HCT116 (cell line): ENCODE results near the gene DAGLB. TPM values are rescaled to one million over a fixed set of nuclear protein-coding genes. Genes with fewer than 3 reads are reported as not detected.
A peak's percentile ranks its signal among the peaks of the same experiment; 100 is the strongest.

ENCODE experiments used
- ATAC-seq: fragments of 200-7000 bp; cut with Tn5 transposase; 2 replicates; pipeline ENCODE4 v1.9.1; 2020; ENCODE audit warnings: mild to moderate bottlenecking, moderate library complexity
- BruUV-seq: library from RNA; stranded (reverse); fragments of 400-500 nt; replicated peaks from 2 replicates; lab custom pipeline; 2021; lab: Mats Ljungman, UMichigan
- CTCF ChIA-PET: fragments of 300-600 bp; sonication (Branson Sonifier 250); formaldehyde crosslinking; loops from one replicate; lab custom pipeline; 2021; ENCODE audit warnings: antibody characterized with exemption; lab: Charles Lee
- POLR2A ChIA-PET: fragments of 300-600, 350-600 bp; sonication (Branson Sonifier 250); formaldehyde crosslinking; loops from one replicate; lab custom pipeline; 2021; ENCODE audit warnings: antibody characterized with exemption; lab: Charles Lee
- RAD21 ChIA-PET, 2 experiments: fragments of 300-600 bp; sonication (Branson Sonifier 250); formaldehyde crosslinking; loops; one replicate each; lab custom pipeline; 2023; ENCODE audit warnings: low total read pairs in 2 of 2; ENCODE audit not compliant: uncharacterized antibody in 2 of 2, unreplicated experiment in 2 of 2, low non-redundant PET in 1 of 2; lab: Charles Lee
- DNase-seq: peaks from one replicate; pipeline ENCODE4 v3.0.0-alpha.2; 2010; ENCODE audit warnings: low read depth, low spot score
- H2AFZ ChIP-seq: fragments of 200-600 bp; shearing (Covaris generic), sonication (generic); 2 replicates; pipeline ENCODE4 v1.6.1; 2017; ENCODE audit warnings: low read depth, mixed run types, mixed read lengths, antibody characterized with exemption, low read length; ENCODE audit not compliant: poor library complexity, severe bottlenecking
- H3K27ac ChIP-seq: 2 replicates; pipeline ENCODE4 v1.5.1; 2012; ENCODE audit warnings: low read depth, low read length
- H3K27me3 ChIP-seq: fragments of 200-600 bp; sonication (generic); 2 replicates; pipeline ENCODE4 v1.6.1; 2016; ENCODE audit warnings: mixed run types, low read length, mixed read lengths; ENCODE audit not compliant: insufficient read depth
- H3K36me3 ChIP-seq, 2 experiments: fragments of 200-500 bp in 1 of 2; fragments of 200-600 bp in 1 of 2; sonication (Bioruptor generic) in 1 of 2; sonication (generic) in 1 of 2; 2 replicates each; pipeline versions ENCODE4 v1.5.1 to v1.6.1; 2014 to 2016; ENCODE audit warnings: low read length in 2 of 2, inconsistent platforms in 1 of 2, mixed read lengths in 1 of 2, mixed run types in 1 of 2; ENCODE audit not compliant: insufficient read depth in 2 of 2, control insufficient read depth in 1 of 2
- H3K4me1 ChIP-seq, 2 experiments: fragments of 200-600 bp in 1 of 2; sonication (generic) in 1 of 2; 2 replicates each; pipeline versions ENCODE4 v1.5.1 to v1.6.1; 2012 to 2017; ENCODE audit warnings: low read length in 2 of 2, inconsistent platforms in 1 of 2, mild to moderate bottlenecking in 1 of 2, mixed read lengths in 1 of 2, mixed run types in 1 of 2, moderate library complexity in 1 of 2; ENCODE audit not compliant: insufficient read depth in 2 of 2, control insufficient read depth in 1 of 2
- H3K4me2 ChIP-seq: fragments of 200-600 bp; sonication (generic); 2 replicates; pipeline ENCODE4 v1.6.1; 2017; ENCODE audit warnings: mixed run types, low read length, mixed read lengths
- H3K4me3 ChIP-seq, 2 experiments: fragments of 200-600 bp in 1 of 2; sonication (generic) in 1 of 2; replicated peaks in 1 of 2; 2 replicates each; pipeline ENCODE4 v1.5.1; 2011 to 2016; ENCODE audit warnings: low read length in 2 of 2, control low read depth in 1 of 2, low read depth in 1 of 2, mild to moderate bottlenecking in 1 of 2, mixed read lengths in 1 of 2, mixed run types in 1 of 2
- H3K79me2 ChIP-seq: fragments of 200-600 bp; sonication (generic); 2 replicates; pipeline ENCODE4 v1.6.1; 2017; ENCODE audit warnings: mild to moderate bottlenecking, mixed run types, low read length, moderate library complexity, mixed read lengths; ENCODE audit not compliant: insufficient read depth
- H3K9ac ChIP-seq: fragments of 200-600 bp; sonication (generic); 2 replicates; pipeline ENCODE4 v1.6.1; 2016; ENCODE audit warnings: low read length, mixed read lengths
- H3K9me2 ChIP-seq: fragments of 200-600 bp; sonication (generic), shearing (Covaris generic); 2 replicates; pipeline ENCODE4 v1.6.1; 2017; ENCODE audit warnings: mixed run types, mild to moderate bottlenecking, moderate library complexity; ENCODE audit not compliant: insufficient read depth
- H3K9me3 ChIP-seq, 2 experiments: fragments of 200-500 bp in 1 of 2; fragments of 200-600 bp in 1 of 2; sonication (Bioruptor generic) in 1 of 2; sonication (generic) in 1 of 2; 2 replicates each; pipeline ENCODE4 v1.6.1; 2014 to 2017; ENCODE audit warnings: low read length in 2 of 2, mixed read lengths in 2 of 2, inconsistent platforms in 1 of 2, low read depth in 1 of 2, mild to moderate bottlenecking in 1 of 2, mixed run types in 1 of 2, moderate library complexity in 1 of 2; ENCODE audit not compliant: control insufficient read depth in 1 of 2, insufficient read depth in 1 of 2
- H4K20me1 ChIP-seq: fragments of 200-600 bp; sonication (generic), shearing (Covaris generic); 2 replicates; pipeline ENCODE4 v1.6.1; 2017; ENCODE audit warnings: mixed run types, mild to moderate bottlenecking, moderate library complexity; ENCODE audit not compliant: insufficient read depth
- ATF3 ChIP-seq: IDR thresholded peaks from 2 replicates; pipeline ENCODE4 v1.6.1; 2012
- EGR1 ChIP-seq: IDR thresholded peaks from 2 replicates; pipeline ENCODE4 v1.6.1; 2012; ENCODE audit warnings: low read depth
- ELF1 ChIP-seq: IDR thresholded peaks from 2 replicates; pipeline ENCODE4 v1.6.1; 2012; ENCODE audit warnings: low read depth, borderline replicate concordance
- EZH2 ChIP-seq: fragments of 200-600 bp; sonication (generic); IDR thresholded peaks from 2 replicates; pipeline ENCODE4 v1.6.1; 2017; ENCODE audit warnings: antibody characterized with exemption, mixed run types
- FOSL1 ChIP-seq: IDR thresholded peaks from 2 replicates; pipeline ENCODE4 v1.6.1; 2012; ENCODE audit warnings: low read depth
- JUND ChIP-seq: IDR thresholded peaks from 2 replicates; pipeline ENCODE4 v1.6.1; 2012
- MAX ChIP-seq: IDR thresholded peaks from 2 replicates; pipeline ENCODE4 v1.6.1; 2012
- RAD21 ChIP-seq: IDR thresholded peaks from 2 replicates; pipeline ENCODE4 v1.6.1; 2012; ENCODE audit warnings: low read depth, mild to moderate bottlenecking
- REST ChIP-seq: IDR thresholded peaks from 2 replicates; pipeline ENCODE4 v1.6.1; 2012; ENCODE audit warnings: low read depth
- SIN3A ChIP-seq: IDR thresholded peaks from 2 replicates; pipeline ENCODE4 v1.6.1; 2012; ENCODE audit warnings: low read depth
- SP1 ChIP-seq: IDR thresholded peaks from 2 replicates; pipeline ENCODE4 v1.6.1; 2012; ENCODE audit warnings: low read depth
- TCF7L2 ChIP-seq: IDR thresholded peaks from 2 replicates; pipeline ENCODE4 v1.7.0; 2011; ENCODE audit warnings: borderline replicate concordance, inconsistent platforms; ENCODE audit not compliant: insufficient read depth, insufficient read length; ENCODE audit errors: extremely low read depth
- YY1 ChIP-seq: IDR thresholded peaks from 2 replicates; pipeline ENCODE4 v1.6.1; 2011; ENCODE audit warnings: low read length, low read depth, moderate library complexity, mild to moderate bottlenecking; ENCODE audit not compliant: insufficient replicate concordance; ENCODE audit errors: extremely low read depth
- ZBTB33 ChIP-seq: IDR thresholded peaks from 2 replicates; pipeline ENCODE4 v1.6.1; 2011; ENCODE audit warnings: mild to moderate bottlenecking, low read length, moderate library complexity; ENCODE audit not compliant: insufficient replicate concordance; ENCODE audit errors: extremely low read depth
- ZFX ChIP-seq: fragments of 450-650 bp; IDR thresholded peaks from 2 replicates; pipeline ENCODE4 v1.6.1; 2017
- ZNF274 ChIP-seq: fragments of 200-500 bp; sonication (Bioruptor generic); IDR thresholded peaks from 2 replicates; pipeline ENCODE4 v1.6.1; 2014; ENCODE audit warnings: mild to moderate bottlenecking, low read depth, low read length, inconsistent platforms
- intact Hi-C: fragments of 100-400 bp; cut with micrococcal nuclease; formaldehyde crosslinking; loops from 2 replicates; pipeline ENCODE4 v1.10.0; 2022
- total RNA-seq: library from RNA; stranded (reverse); gene quantifications from one replicate; pipeline ENCODE4 v1.2.1, GENCODE V29; 2021; ENCODE audit not compliant: unreplicated experiment

DAGLB gene
- total RNA-seq, 1 experiment from 2014 or later: 30.2 TPM

GRCh38 chr7:6482743-6483119 lies 35.0 kb upstream of the DAGLB start:
- Histone ChIP-seq H3K36me3 (peaks cover 8 to 10% of the 10 kb centered on the region in 2 experiments; a peak in 2 of 4 replicates), H3K4me3 (peak overlapping the region; percentile 76 to 96), H3K27ac (peak overlapping the region; percentile 93), H3K79me2 (peaks cover 62% of the 10 kb centered on the region), H3K4me2 (peak overlapping the region; percentile 76), H4K20me1 (peaks cover 22% of the 10 kb centered on the region; the same call in 1 of the 2 replicates), H3K9ac (peak overlapping the region; percentile 97), H3K9me3 (no peaks in the 10 kb centered on the region), H2AFZ (no peak overlapping the region), H3K4me1 (peaks cover 10 to 19% of the 10 kb centered on the region in 2 experiments), H3K9me2 (no peaks in the 10 kb centered on the region), H3K27me3 (no peaks in the 10 kb centered on the region)
- no TSS peak for BruUV-seq
- intact Hi-C loops: no loop called here
- no peak for TF ChIP-seq EGR1
- POLR2A ChIA-PET: no interaction called here
- ATAC-seq (no peak), DNase-seq (no peak)
- CTCF ChIA-PET: no interaction called here
- RAD21 ChIA-PET: no interaction called here

GRCh38 chr7:6482307-6482706 lies 34.6 kb upstream of the DAGLB start:
- TF ChIP-seq ATF3: no peak
- TF ChIP-seq ELF1: no peak
- no peak for TF ChIP-seq TCF7L2
- no peak for TF ChIP-seq REST
- TF ChIP-seq ZNF274: no peak
- TF ChIP-seq ZFX: no peak
- no peak for TF ChIP-seq ZBTB33
- TF ChIP-seq RAD21: no peak
- no peak for TF ChIP-seq JUND
- no peak for TF ChIP-seq FOSL1
- no peak for TF ChIP-seq EZH2
- TF ChIP-seq MAX: no peak
- no peak for TF ChIP-seq YY1
- no peak for TF ChIP-seq SP1
- TF ChIP-seq SIN3A: no peak
- ChIA-PET CTCF (no interaction called here), POLR2A (no interaction called here), RAD21 (no interaction called here)
- Histone ChIP-seq H3K4me3 (peak overlapping the region; percentile 76 to 96), H3K27me3 (no peaks in the 10 kb centered on the region), H3K4me1 (peaks cover 10 to 19% of the 10 kb centered on the region in 2 experiments), H3K9ac (peak overlapping the region; percentile 97), H3K9me3 (no peaks in the 10 kb centered on the region), H4K20me1 (peaks cover 26% of the 10 kb centered on the region; the same call in 1 of the 2 replicates), H2AFZ (no peak overlapping the region), H3K79me2 (peaks cover 66% of the 10 kb centered on the region), H3K36me3 (peaks cover 8 to 13% of the 10 kb centered on the region in 2 experiments; a peak in 2 of 4 replicates), H3K4me2 (peak overlapping the region; percentile 76), H3K27ac (no peak overlapping the region), H3K9me2 (no peaks in the 10 kb centered on the region)
- ATAC-seq (no peak), DNase-seq (no peak)
- intact Hi-C loops: no loop called here
- TSS peak; percentile 64 for BruUV-seq
